K562 (cell line): Measurements from ENCODE around the gene EML3. TPM values are rescaled to one million over a fixed set of nuclear protein-coding genes. Genes with fewer than 3 reads are reported as not detected.

ENCODE experiments used
- CEBPG ChIP-seq, 3 experiments: fragments of 200-800 bp in 1 of 3; sonication (Bioruptor generic) in 1 of 3; sonication (generic) in 1 of 3; formaldehyde crosslinking in 1 of 3; IDR thresholded peaks in 2 of 3; conservative IDR thresholded peaks in 1 of 3; 2 replicates each; pipeline versions ENCODE4 v1.6.1 to v1.8.0; 2016 to 2022; ENCODE audit warnings: missing compliant biosample characterization in 2 of 3, missing genetic modification characterization in 2 of 3, mild to moderate bottlenecking in 1 of 3, missing genetic modification reagents in 1 of 3
- CHCHD3 ChIP-seq: fragments of 250-450 bp; sonication (Bioruptor Pico); IDR thresholded peaks from 2 replicates; pipeline ENCODE4 v2.1.2; 2022; ENCODE audit warnings: mild to moderate bottlenecking
- CTCFL ChIP-seq: IDR thresholded peaks from 2 replicates; pipeline ENCODE4 v1.6.1; 2011; ENCODE audit warnings: borderline replicate concordance, low read depth, mild to moderate bottlenecking, moderate library complexity, low read length; ENCODE audit not compliant: insufficient read depth, poor library complexity, severe bottlenecking
- E2F8 ChIP-seq: fragments of 450-650 bp; IDR thresholded peaks from 2 replicates; pipeline ENCODE4 v1.7.1; 2018; ENCODE audit warnings: mild to moderate bottlenecking, low read depth; ENCODE audit not compliant: partially characterized antibody
- HDAC1 ChIP-seq, 2 experiments: fragments of 450-650 bp; IDR thresholded peaks; 2 replicates each; pipeline ENCODE4 v1.6.1; 2016 to 2017; ENCODE audit warnings: inconsistent platforms in 1 of 2, mild to moderate bottlenecking in 1 of 2, moderate library complexity in 1 of 2
- ILF3 ChIP-seq: fragments of 450-650 bp; IDR thresholded peaks from 2 replicates; pipeline ENCODE4 v1.6.1; 2018; ENCODE audit warnings: antibody characterized with exemption, mild to moderate bottlenecking, moderate library complexity, borderline replicate concordance
- JUND ChIP-seq, 2 experiments: IDR thresholded peaks; 2 replicates in 1 of 2; 3 replicates in 1 of 2; pipeline ENCODE4 v1.6.1; 2011; ENCODE audit warnings: borderline replicate concordance in 2 of 2, low read depth in 2 of 2, low read length in 2 of 2, improper control_type of control experiment in 1 of 2, missing biosample characterization in 1 of 2, missing genetic modification characterization in 1 of 2, missing genetic modification reagents in 1 of 2
- KAT2B ChIP-seq: IDR thresholded peaks from one replicate; pipeline ENCODE4 v1.6.1; 2012; ENCODE audit warnings: low read depth, mild to moderate bottlenecking, control low read depth, inconsistent platforms, low read length, moderate library complexity
- RB1 ChIP-seq: fragments of 450-650 bp; IDR thresholded peaks from 2 replicates; pipeline ENCODE4 v1.6.1; 2017; ENCODE audit warnings: low read depth, mild to moderate bottlenecking
- RBBP5 ChIP-seq: fragments of 200-600 bp; sonication (generic); IDR thresholded peaks from 2 replicates; pipeline ENCODE4 v1.6.1; 2012; ENCODE audit warnings: borderline replicate concordance, mild to moderate bottlenecking, low read length, control low read depth, inconsistent platforms; ENCODE audit not compliant: insufficient read depth, poor library complexity, severe bottlenecking
- SPI1 ChIP-seq: IDR thresholded peaks from 2 replicates; pipeline ENCODE4 v1.6.1; 2011; ENCODE audit warnings: low read depth, low read length, control low read depth, borderline replicate concordance
- TBL1XR1 ChIP-seq, 2 experiments: IDR thresholded peaks; 2 replicates each; pipeline ENCODE4 v1.6.1; 2012; ENCODE audit warnings: improper control_type of control experiment in 2 of 2, low read length in 2 of 2, mild to moderate bottlenecking in 1 of 2
- TCF3 ChIP-seq: sonication (generic); formaldehyde crosslinking; IDR thresholded peaks from 2 replicates; pipeline ENCODE4 v1.4.0; 2020; ENCODE audit warnings: mild to moderate bottlenecking, missing genetic modification reagents
- TFAP4 ChIP-seq: sonication (generic); formaldehyde crosslinking; IDR thresholded peaks from 2 replicates; pipeline ENCODE4 v1.8.0; 2022; ENCODE audit warnings: missing genetic modification reagents, mild to moderate bottlenecking, moderate library complexity, borderline replicate concordance
- TSC22D4 ChIP-seq: fragments of 450-650 bp; IDR thresholded peaks from 2 replicates; pipeline ENCODE4 v1.6.1; 2016; ENCODE audit warnings: missing genetic modification characterization, missing biosample characterization, control low read depth
- VEZF1 ChIP-seq: fragments of 200-800 bp; sonication (Bioruptor generic); IDR thresholded peaks from 2 replicates; pipeline ENCODE4 v1.6.1; 2017; ENCODE audit warnings: missing genetic modification characterization, missing compliant biosample characterization
- ZFP36 ChIP-seq: fragments of 150-350 bp; IDR thresholded peaks from 2 replicates; pipeline ENCODE4 v1.6.1; 2018; ENCODE audit warnings: low read length, low read depth; ENCODE audit not compliant: partially characterized antibody
- ZNF23 ChIP-seq: fragments of 250-450 bp; sonication (Bioruptor Pico); IDR thresholded peaks from 2 replicates; pipeline ENCODE4 v1.4.0; 2020; ENCODE audit warnings: mild to moderate bottlenecking
- ZNF316 ChIP-seq: fragments of 450-650 bp; IDR thresholded peaks from 2 replicates; pipeline ENCODE4 v1.6.1; 2016
- polyA plus RNA-seq, 8 experiments: library from polyadenylated mRNA; depleted of rRNA in 4 of 8; stranded (reverse) in 5 of 8; unstranded in 3 of 8; fragments of >200 nt; fragmentation: Nextera tagmentation in 2 of 8; fragmentation: Illumina TruSeq in 1 of 8; extraction: Ambion mirVana in 2 of 8; extraction: Trizol in 1 of 8; gene quantifications; 2 replicates each; pipeline versions ENCODE4 v1.2.1 to v1.2.3, GENCODE V29; 2011 to 2014; ENCODE audit warnings: inconsistent platforms in 1 of 8, missing spikeins in 1 of 8
- total RNA-seq, 7 experiments: library from RNA; depleted of rRNA in 6 of 7; stranded (reverse); fragments of >200 nt in 6 of 7; fragmentation: Illumina TruSeq in 2 of 7; extraction: Trizol in 2 of 7; gene quantifications; 2 replicates each; pipeline versions ENCODE4 v1.2.1 to v1.2.3, GENCODE V29; 2011 to 2021; ENCODE audit warnings: low replicate concordance in 1 of 7

Gene EML3
- total and polyA plus RNA-seq, 9 of the 15 experiments (the other 6 are each of a cell fraction or from before 2014, with no cell fraction given) = 0.32 to 90.5 (median 26.4) TPM

GRCh38 chr11:62611705-62612365 is 740 bp downstream of the EML3 start (continued):
- TF ChIP-seq VEZF1 (CRISPR knock-in tag) (no peak), CTCFL (peak; percentile 10), TSC22D4 (tag) (no peak), CEBPG (CRISPR knock-in tag; IDR thresholded peaks at IDR 0.05) (no peak), CEBPG (tag; conservative IDR thresholded peaks at IDR 0.05 in 1 of 2, IDR thresholded peaks at IDR 0.05 in 1 of 2) (no peak), TCF3 (CRISPR knock-in tag) (no peak), KAT2B (no peak), CHCHD3 (CRISPR knock-in tag) (no peak), RBBP5 (peak; percentile 1), TFAP4 (no peak), E2F8 (no peak), RB1 (peak; percentile 11; the same call in 1 of the 2 replicates), ZFP36 (peak; percentile 88), ZNF316 (no peak; the same call in 1 of the 2 replicates), ILF3 (no peak), ZNF23 (CRISPR knock-in tag) (no peak), TBL1XR1 (IDR thresholded peaks at IDR 0.05; ENCODE audit: low read length in 2 of 2) (no peak), HDAC1 (IDR thresholded peaks at IDR 0.05) (peak in 1 of 2 experiments; percentile 80; a peak in 2 of 4 replicates), SPI1 (no peak), JUND (IDR thresholded peaks at IDR 0.05; ENCODE audit: borderline replicate concordance, low read depth, low read length) (no peak), JUND (tag; IDR thresholded peaks at IDR 0.05; ENCODE audit: borderline replicate concordance, low read depth, low read length) (no peak)
